SK-N-SH treated with all-trans-retinoic acid at 6 μM for 48 hours (cell line): ENCODE data around the gene CD2.

Experiments used
- CREB5 ChIP-seq: fragments of 250-450 bp; sonication (Bioruptor Pico); IDR thresholded peaks from 2 replicates; pipeline ENCODE4 v1.5.1; 2020; ENCODE audit warnings: low read depth, mild to moderate bottlenecking, moderate library complexity
- PATZ1 ChIP-seq: fragments of 250-450 bp; sonication (Bioruptor Pico); IDR thresholded peaks from 2 replicates; pipeline ENCODE4 v1.8.0; 2020; ENCODE audit warnings: mild to moderate bottlenecking, moderate library complexity, borderline replicate concordance
- TSHZ2 ChIP-seq: fragments of 250-450 bp; sonication (Bioruptor Pico); IDR thresholded peaks from 2 replicates; pipeline ENCODE4 v1.5.0; 2020; ENCODE audit warnings: mild to moderate bottlenecking, moderate library complexity

- TF ChIP-seq CREB5 (CRISPR knock-in tag) (no peak), TSHZ2 (CRISPR knock-in tag) (no peak), PATZ1 (CRISPR knock-in tag) (no peak)
These were observed 41.2 kb downstream of the CD2 start for GRCh38 chr1:116795482-116795829.
